Progenitor cell of endocrine pancreas (in vitro differentiated cells): ENCODE results near the gene TTLL11. TPM values are rescaled to one million over a fixed set of nuclear protein-coding genes. Genes with fewer than 3 reads are reported as not detected.

Experiments
- DNase-seq: peaks from one replicate; pipeline ENCODE4 v3.0.0; 2021; ENCODE audit warnings: low spot score; ENCODE audit not compliant: unreplicated experiment
- H3K27ac Mint-ChIP-seq: 2 replicates; pipeline ENCODE4 v1.8.0; 2021; ENCODE audit warnings: mild to moderate bottlenecking, moderate library complexity, mixed read lengths
- H3K27me3 Mint-ChIP-seq: 2 replicates; pipeline ENCODE4 v1.8.0; 2021; ENCODE audit warnings: mixed read lengths
- H3K36me3 Mint-ChIP-seq: 2 replicates; pipeline ENCODE4 v1.8.0; 2022; ENCODE audit warnings: mixed read lengths; ENCODE audit not compliant: insufficient read depth
- H3K4me1 Mint-ChIP-seq: 2 replicates; pipeline ENCODE4 v1.8.0; 2021; ENCODE audit warnings: low read depth, mixed read lengths
- H3K4me3 Mint-ChIP-seq: 2 replicates; pipeline ENCODE4 v1.8.0; 2021; ENCODE audit warnings: low read depth, mild to moderate bottlenecking, moderate library complexity, mixed read lengths
- H3K9me3 Mint-ChIP-seq: 2 replicates; pipeline ENCODE4 v1.8.0; 2021; ENCODE audit warnings: low read depth, mixed read lengths
- CTCF ChIP-seq: fragments of 200-600 bp; sonication (generic); IDR thresholded peaks from one replicate; pipeline ENCODE4 v1.5.0; 2021; ENCODE audit warnings: antibody characterized with exemption, mild to moderate bottlenecking; ENCODE audit not compliant: unreplicated experiment
- total RNA-seq: library from RNA; stranded (reverse); gene quantifications from 2 replicates; pipeline ENCODE4 v1.2.1, GENCODE V29; 2021

TTLL11 gene
- total RNA-seq, 1 donor from 2014 or later = 5.3 TPM

GRCh38 chr9:121880343-121880898, 212.7 kb downstream of the TTLL11 start:
- no peak overlapping the region for H3K27ac Mint-ChIP-seq
- no peak overlapping the region for H3K4me3 Mint-ChIP-seq
- DNase-seq = no peak
- no peak for TF ChIP-seq CTCF
- peaks cover 33% of the 10 kb centered on the region for H3K27me3 Mint-ChIP-seq
- no peaks in the 10 kb centered on the region for H3K36me3 Mint-ChIP-seq
- H3K4me1 Mint-ChIP-seq = peaks cover 26% of the 10 kb centered on the region
- H3K9me3 Mint-ChIP-seq = no peaks in the 10 kb centered on the region

GRCh38 chr9:121878271-121878822, 214.8 kb downstream of the TTLL11 start:
- H3K27me3 Mint-ChIP-seq = peaks cover 25% of the 10 kb centered on the region
- no peaks in the 10 kb centered on the region for H3K9me3 Mint-ChIP-seq
- no peaks in the 10 kb centered on the region for H3K36me3 Mint-ChIP-seq
- no peak overlapping the region for H3K4me3 Mint-ChIP-seq
- no peak overlapping the region for H3K27ac Mint-ChIP-seq
- peaks cover 9% of the 10 kb centered on the region for H3K4me1 Mint-ChIP-seq
- no peak for TF ChIP-seq CTCF
- DNase-seq = no peak

GRCh38 chr9:121876658-121877271, 216.3 kb downstream of the TTLL11 start:
- H3K9me3 Mint-ChIP-seq = no peaks in the 10 kb centered on the region
- H3K27ac Mint-ChIP-seq = no peak overlapping the region
- H3K36me3 Mint-ChIP-seq = no peaks in the 10 kb centered on the region
- no peak for DNase-seq
- H3K4me3 Mint-ChIP-seq = no peak overlapping the region
- H3K4me1 Mint-ChIP-seq = peaks cover 3% of the 10 kb centered on the region
- no peak for TF ChIP-seq CTCF
- peaks cover 28% of the 10 kb centered on the region for H3K27me3 Mint-ChIP-seq

- Mint-ChIP-seq H3K4me3 (no peak overlapping the region), H3K4me1 (peaks cover 2% of the 10 kb centered on the region), H3K27ac (no peak overlapping the region), H3K36me3 (no peaks in the 10 kb centered on the region), H3K9me3 (no peaks in the 10 kb centered on the region), H3K27me3 (peaks cover 28% of the 10 kb centered on the region)
- no peak for TF ChIP-seq CTCF
- no peak for DNase-seq
These were observed 216.9 kb downstream of the TTLL11 start for GRCh38 chr9:121876255-121876654.

- H3K9me3 Mint-ChIP-seq = no peaks in the 10 kb centered on the region
- no peak overlapping the region for H3K27ac Mint-ChIP-seq
- TF ChIP-seq CTCF = no peak
- no peaks in the 10 kb centered on the region for H3K4me1 Mint-ChIP-seq
- H3K36me3 Mint-ChIP-seq = no peaks in the 10 kb centered on the region
- peaks cover 16% of the 10 kb centered on the region for H3K27me3 Mint-ChIP-seq
- no peak overlapping the region for H3K4me3 Mint-ChIP-seq
- DNase-seq = no peak
These were observed 218.6 kb downstream of the TTLL11 start for GRCh38 chr9:121874524-121874923.
